ENCODE results near the gene NAP1L1.

Gene NAP1L1, protein sequence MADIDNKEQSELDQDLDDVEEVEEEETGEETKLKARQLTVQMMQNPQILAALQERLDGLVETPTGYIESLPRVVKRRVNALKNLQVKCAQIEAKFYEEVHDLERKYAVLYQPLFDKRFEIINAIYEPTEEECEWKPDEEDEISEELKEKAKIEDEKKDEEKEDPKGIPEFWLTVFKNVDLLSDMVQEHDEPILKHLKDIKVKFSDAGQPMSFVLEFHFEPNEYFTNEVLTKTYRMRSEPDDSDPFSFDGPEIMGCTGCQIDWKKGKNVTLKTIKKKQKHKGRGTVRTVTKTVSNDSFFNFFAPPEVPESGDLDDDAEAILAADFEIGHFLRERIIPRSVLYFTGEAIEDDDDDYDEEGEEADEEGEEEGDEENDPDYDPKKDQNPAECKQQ

DNA sequence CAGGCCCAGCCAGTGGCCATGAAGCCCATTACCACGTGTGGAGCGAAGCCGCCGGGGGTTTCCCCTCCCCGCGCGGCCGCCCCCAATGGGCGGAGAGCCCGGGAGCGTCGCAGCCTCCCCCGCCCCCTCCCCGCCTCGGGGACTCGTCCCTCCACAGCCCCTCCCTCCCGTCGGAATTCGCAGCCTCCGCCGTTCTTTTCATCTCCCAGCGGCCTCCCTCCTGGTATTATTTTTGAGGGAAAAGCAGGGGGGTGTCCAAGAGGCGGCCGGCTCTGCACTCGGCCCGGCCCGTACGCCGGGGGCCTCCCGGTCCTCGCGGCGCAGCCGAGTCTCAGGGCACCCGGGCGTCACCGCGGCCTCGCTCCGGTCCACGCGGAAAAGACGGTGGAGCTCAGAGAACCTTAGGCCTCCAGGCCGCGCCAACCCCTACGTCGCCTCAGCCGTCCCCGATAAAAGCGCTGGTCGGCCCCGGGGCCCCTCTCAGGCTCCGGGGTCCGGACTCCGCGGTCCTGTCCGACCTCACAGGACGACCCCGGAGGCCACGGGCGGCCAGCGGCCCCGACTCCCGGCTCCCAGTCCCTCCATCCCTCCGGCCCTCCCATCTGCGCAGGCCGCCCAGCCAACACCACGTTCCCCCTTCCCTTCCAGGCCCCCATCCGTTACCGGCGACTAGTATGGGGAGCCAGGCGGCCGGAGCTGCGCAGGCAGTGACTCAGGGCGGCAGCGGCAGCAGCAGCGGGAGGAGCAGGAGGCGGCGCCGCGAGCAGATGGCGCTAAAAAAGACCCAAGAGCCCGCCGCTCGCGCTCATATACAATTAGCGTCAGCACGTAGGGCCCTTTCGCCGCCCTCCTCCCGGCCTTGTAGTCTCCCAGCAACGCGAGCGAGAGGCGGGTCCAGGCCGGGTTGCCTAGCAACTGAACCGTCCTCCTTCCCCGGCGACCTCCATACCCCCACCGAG, at the start of gene NAP1L1:
TSS of gene NAP1L1 (minus strand) at position 782 of the 959 bp plus-strand sequence. CDS start 10,466 bp downstream, outside the sequence.
- peak; percentile 98 for DNase-seq

DNA sequence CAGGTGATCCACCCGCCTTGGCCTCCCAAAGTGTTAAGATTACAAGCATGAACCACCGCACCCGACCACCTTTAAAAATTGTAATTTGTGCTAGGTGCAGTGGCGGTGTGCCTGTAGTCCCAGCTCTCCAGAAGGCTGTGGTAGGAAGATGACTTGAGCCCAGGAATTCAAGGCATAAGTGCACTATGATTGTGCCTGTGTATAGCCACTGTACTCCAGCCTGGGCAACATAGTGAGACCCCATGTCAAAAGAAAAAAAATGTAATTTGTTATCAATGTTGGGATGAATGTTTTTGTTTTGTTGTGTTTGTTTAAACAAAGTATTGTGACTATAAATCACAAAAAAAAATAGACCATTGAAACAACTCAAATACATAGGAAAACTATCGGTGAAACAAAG, 43.1 kb upstream of the NAP1L1 start:
- DNase-seq, result no peak

DNA sequence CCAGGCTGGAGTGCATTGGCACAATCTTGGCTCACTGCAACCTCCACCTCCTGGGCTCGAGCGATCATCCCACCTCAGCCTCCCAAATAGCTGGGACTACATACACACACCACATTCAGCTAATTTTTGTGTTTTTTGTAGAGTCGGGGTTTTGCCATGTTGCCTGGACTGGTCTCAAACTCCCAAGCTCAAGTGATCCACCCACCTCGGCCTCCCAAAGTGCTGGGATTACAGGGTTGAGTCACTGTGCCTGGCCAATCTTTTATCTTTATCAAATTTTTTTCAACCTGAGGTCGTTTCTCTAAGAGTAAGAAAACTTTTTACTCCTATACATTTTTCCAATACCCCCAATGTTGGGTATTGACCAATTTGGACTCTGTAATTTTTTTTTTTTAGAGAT, 40.0 kb upstream of the NAP1L1 start:
- DNase-seq, result no peak

DNA sequence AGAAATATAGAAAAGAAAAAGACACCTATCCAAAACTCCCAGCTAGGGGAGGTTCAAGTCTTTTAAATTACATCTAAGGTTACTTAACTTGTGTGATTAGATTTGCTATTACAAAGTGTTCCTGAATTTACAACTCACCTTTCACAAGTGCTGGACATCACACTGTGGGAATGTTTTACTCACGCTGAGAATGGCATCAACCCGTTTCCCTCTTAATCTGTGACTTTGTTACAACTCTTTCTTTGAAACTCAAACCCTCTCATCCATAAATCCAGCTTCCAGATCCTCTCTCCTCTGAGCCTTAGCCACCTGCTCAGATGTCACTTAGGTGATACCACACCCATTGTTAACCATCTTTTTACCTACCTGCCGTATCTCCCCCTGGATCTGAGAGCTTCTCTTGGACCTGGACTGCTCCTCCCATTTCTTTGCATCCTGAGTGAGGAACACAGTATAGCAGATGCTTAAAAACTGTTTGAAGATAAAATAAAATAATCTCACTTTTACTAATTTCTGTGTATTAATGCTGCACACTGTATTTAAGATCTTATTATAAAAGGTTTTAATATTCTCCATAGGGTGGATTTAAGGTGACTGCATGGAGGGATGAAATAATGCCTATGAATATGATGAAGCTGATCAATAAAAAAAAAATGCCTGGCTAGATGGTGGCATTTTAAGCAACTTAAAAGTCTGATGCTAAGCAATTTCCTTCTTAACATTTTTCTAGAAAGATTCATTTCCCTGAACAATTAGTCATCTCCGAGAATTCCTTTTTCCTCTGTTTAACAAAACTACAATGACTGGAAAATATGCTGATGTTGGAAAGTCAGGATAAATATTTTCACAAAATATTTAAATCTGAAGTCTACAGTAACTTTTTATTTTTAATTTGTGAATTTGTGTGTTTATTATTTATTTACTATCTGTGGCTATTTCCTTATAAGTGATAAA, 39.1 kb upstream of the NAP1L1 start:
- no peak for DNase-seq

DNA sequence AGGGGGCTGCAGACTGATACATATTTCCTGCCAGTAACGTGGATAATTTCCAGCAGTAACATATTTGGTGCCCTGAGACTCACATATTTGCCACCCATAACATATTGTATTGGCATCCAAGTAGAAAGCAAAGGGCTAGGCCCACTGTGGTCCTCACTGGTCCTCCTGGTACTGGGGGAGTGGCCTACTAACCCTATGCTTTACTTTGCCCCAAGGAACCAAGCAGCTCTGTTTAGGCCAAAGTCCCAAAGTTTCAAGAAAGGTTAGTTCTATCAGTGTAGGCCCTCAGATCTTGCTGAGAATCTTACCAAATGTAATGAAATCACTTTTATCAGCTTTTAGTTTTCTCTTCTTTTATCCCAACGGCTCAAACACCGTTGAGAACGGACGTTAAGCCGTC, 35.4 kb upstream of the NAP1L1 start:
- no peak for DNase-seq

DNA sequence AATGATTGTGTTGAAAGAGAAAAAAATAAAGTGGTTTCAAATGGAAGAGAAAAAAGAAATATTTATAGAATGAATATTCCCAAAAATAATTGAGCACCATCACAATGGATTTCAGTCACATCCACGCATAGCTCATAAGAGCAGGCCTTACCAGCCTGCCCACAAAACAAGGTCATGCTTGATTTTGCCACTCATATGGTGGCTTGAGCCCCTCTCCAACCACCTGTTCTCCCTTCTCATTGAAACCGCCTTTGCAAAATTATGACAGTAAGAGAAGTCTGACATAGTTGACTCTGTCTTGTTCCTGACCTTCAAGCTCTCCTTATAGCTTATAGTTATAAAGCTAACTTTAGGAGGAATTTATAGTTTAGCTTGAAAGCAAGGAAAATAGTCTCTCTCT, 33.3 kb upstream of the NAP1L1 start:
- no peak for DNase-seq

DNA sequence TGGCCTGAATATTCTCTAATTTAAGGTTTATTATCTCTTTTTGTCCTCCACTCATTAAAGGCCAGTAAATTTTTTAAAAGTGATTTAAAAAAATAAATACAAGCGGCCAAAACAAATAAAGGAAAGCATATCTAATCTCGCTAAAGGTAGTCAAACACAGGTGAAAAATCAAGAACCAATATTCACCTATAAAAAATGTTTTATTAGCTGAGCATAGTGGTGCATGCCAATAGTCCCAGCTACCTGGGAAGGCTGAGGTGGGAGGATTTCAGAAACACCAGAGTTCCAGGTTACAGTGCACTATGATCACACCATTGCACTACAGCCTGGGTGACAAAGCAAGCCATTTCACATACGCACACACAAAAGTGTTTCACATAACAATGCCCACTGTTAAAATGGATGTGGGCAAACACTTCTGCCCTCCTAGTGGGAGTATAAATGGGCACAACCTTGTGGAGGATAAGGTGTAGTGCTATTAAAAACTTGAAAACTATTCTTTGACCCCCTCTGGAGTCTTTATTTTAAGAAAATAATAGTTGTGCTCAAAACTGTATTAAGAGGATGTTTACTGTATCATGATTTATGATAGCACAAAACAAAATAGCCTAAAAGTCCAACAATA, 32.7 kb upstream of the NAP1L1 start:
- DNase-seq, result no peak

DNA sequence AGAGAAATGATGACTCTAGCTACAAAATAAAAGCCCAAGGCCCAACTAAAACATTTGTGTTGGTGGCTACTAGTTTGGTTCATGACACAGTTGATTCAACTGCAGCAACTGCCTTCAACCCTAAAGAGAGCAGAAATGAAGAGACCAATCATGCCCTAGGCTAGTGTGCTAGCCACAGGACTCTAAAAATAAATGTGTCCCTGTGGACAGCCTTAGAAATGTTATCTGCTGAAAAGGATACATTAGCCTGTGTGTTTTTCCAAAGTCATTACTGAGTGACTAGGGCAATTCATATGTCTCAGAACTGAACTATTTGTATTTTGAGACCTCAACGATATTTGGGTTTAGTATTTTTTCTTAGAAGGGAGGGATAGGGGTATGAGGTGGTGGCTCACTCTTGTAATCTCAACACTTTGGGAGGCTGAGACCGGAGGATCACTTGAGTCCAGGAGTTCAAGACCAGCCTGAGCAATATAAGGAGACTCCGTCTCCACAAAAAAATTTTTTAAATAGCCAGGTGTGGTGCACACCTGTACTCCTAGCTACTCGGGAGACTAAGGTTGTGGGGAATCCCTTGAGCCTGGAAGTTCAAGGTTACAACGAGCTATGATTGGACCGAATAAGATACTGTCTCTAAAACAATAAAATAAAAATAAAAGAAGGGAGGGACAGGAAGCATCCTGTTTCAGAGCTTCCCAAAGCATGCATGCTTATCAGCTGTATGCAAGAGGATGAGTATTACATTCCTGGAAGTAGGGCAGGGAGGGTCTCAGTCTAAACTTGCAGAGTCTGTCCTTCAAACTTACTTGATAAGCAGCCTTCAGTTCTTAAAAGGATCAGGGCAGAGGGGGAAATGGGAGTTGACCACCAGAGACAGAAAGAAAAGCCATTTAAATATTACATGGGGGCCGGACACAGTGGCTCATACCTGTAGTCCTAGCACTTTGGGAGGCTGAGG, 29.6 kb upstream of the NAP1L1 start:
- no peak for DNase-seq

DNA sequence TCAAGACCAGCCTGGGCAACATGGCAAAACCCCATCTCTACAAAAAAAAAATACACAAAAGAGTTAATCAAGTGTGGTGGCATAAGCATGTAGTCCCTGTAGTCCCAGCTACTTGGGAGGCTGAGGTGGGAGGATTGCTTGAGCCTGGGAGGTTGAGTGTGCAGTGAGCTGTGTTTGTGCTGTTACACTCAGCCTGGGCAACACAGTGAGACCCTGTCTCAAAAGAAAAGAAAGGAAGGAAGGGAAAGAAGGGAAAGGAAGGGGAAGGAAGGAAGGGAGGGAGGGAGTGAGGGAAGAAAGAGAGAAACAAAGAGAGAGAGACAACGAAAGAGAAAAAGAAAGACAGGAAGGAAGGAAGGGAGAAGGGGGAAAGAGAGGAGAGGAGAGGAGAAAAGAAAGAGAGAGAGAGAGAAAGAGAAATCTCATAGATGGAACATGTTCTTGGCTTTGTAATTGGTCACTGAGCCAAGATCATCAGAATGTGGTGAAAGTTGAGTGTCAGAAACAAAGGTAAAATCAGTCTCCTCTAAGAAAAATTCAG, 26.8 kb upstream of the NAP1L1 start:
- no peak for DNase-seq

DNA sequence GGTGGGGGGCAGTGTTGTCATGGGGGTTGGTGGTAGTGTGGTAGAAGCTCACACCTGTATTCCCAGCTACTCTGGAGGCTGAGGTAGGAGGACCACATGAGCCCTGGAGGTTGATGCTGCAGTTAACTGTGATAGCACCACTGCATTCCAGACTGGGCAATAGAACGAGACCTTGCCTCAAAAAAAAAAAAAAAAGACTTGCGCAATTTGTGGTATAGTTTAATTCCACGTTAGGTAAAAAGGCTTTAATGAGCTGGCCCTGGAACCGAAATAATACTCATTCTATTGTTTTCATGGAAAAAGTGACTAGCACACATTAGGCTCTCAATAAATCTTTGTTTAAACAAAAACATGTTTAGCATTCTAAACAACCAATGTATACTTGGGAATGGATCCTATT, 25.4 kb upstream of the NAP1L1 start:
- DNase-seq, result no peak

DNA sequence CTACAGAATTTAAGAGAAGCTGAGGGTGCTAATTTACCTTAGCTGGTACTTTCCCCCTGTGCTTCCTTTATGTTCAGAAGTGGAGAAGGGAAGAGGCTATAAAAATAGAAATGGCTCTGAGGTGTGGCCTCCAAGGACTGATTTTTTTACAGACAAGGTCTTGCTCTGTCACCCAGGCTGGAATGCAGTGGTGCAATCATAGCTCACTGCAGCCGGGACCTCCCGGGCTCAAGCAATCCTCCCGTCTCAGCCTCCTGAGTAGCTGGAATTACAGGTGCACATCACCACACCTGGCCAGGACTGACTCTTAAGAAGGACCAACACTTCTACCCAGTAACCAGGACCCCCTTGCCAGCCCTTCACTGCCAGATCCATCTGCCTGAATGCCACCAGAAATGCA, 23.9 kb upstream of the NAP1L1 start:
- DNase-seq, result no peak

DNA sequence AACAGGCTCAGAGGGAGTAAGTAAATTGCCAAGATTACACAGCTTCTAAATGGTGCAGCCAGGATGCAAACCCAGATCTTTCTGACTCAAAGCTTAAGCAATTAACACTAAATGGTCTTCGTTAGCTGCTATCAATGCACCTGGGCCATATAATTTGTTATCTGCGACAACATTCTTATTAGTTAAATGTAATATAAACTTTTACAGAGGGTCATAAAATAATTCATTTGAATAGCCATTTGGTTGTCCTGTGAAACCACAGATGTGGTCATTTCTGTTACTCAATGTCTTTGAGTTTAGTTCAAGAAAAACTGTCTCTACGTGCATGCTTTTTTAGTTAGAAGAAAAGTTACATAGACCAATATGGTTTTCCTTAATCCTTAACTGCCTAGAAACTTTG, 22.1 kb upstream of the NAP1L1 start:
- no peak for DNase-seq

DNA sequence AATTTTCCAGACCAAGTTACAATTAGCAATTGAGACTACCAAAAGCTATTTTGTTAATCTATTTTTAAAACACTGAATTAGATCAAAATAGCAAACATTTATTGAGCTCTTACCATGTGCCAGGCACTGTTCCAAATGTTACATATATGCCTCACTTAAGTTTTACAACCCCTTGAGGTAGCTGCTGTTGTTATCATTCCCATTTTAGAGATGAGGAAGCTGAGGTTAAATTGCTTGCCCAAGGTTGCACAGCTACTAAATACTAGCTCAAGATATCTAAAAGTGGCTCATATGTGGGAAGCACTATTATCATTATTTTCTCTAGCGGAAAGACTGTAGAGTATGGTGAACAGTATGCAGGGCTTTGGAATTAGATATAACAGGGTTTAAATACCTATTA, 19.5 kb upstream of the NAP1L1 start:
- DNase-seq, result no peak

DNA sequence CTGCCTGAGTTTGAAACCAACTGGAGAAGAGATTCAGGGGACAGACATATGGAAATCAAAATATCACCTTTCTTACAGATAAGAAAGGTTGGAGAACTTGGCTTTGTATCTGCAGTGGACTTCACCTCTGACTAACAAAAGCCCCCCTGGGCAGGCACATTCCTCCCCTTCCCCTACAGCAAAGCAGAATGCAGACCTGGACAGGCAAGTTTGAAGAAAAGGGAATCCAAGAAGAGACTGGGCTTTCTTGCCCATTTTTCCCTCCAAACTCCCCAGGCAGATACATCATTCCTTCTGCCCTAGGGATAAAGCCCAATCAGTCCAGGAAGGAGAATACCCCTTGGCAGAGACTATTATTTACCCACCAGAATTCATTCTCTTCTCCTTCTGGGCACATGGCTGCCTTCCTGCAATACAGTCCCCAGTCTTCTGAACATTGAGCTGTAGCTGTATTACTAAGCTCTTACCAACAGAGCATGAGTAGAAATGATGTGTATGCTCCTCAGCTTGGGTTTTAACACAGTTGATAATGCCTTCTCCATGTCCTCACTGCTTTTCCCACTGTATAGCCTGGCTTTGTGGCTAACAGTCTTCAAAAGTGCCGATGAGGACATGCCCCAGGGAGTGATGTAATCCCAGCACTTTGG, 17.4 kb upstream of the NAP1L1 start:
- DNase-seq, result no peak

DNA sequence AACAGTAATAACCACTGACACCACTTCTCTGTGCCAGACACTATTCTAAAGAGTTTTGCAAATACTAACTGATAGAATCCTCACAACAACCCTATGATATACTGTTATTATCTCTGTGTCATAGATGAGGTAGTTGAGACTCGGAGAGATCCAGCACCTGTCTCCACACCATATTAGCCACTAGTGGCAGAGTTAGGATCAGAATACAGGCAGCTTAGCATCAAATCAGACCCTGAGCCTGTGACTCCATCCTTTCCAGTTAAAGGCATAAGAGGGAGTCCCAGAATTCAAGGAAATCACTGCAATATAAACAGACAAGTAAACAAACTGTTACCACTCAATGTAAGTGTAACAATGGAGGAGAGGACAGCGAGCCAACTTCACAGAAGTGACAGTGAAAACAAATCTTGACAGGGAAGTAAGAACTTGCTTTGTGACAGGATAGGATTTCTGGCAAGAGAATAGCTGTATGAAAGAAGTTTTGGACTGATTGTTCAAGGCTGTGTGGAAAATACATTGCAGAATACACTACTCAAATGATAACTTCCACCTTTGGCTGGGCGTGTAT, 11.7 kb upstream of the NAP1L1 start:
- no peak for DNase-seq

DNA sequence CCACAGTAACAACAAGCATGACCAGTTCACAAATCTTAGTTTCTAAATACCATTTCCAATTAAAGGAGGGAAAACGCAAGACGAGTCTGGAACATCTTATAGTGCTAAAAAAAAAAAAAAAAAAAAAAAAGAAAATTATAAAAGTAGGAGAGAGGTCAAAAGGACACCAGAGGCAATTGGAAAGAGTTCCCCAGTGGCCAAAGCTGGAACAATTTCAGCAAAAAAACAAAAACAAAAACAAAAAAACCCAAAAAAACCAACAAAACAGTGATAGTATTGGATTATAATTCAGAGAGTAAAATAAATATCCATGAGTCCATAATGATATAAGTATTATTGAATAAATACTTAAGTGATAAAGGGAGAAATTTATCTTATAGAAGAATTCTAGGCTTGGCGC, 10.3 kb upstream of the NAP1L1 start:
- no peak for DNase-seq

DNA sequence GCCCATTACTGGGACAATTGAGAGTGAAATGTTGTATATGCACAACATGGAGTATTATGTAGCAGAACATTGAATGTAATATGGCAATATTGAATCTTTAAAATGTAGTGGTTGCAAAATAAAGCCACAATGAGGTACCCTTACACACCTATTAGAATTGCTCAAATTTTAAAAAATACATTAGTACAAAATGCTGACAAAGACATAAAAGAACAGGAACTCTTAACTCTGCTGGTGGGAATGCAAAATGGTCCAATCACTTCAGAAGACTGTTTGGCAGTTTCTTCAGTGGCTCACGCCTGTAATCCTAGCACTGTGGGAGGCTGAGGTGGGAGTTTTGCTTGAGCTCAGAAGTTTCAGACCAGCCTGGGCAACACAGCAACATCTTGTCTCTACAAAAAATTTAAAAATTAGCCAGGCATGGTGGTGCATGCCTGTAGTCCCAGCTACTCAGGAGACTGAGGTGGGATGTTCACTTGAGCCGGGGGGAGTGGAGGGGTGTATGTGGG, 6.8 kb upstream of the NAP1L1 start:
- DNase-seq, result no peak

DNA sequence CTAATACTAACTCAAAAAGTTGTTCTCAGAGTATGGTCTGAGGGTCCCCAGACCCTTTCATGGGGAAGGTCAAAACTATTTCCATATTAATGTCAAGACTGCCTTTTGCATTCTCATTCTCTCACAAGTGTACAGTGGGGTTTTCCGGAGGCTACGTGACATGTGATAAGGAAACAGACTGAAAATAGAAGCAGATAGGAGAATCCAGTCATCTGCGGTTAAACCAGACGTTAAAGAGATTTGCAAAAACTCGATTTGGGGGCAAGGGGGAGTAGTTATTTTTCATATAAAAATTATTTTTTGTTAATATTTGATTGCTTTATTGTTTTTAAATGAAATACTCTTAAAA, 1.0 kb upstream of the NAP1L1 start:
- peak; percentile 45 for DNase-seq

DNA sequence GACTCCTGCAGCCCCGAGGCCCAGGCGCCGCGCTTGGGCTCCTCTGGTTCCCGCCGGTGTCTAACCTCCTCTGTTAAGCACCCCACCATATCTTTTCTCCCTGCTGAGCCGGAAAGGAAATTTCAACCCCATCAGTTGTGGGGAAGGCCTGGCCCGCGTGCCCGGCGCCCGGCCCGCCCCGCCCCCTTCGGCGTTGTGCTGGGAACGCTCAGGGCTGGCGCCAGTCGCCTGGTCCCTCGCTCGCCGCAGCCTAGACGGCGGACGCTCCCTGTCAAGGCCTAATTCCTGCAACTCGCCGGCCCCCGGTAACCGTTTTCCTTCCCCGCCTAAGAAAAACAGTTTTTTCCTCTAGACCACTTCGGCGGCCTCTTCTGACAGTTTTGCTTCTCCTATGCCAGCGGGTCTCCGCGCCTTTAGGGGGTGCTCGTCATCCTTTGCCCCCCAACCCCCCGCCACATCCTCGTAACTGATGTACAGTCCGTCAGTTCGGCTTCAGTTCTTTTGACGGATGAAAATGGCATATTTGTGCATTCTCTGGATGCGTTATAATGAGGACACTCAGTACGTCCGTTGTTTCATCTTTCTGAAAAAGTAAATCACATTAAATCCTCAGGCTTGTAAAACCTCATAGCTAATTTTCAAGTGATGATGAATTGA, 506 bp upstream of the NAP1L1 start:
- no peak for DNase-seq
